ENCODE data around the gene HEY2. TPM values are rescaled to one million over a fixed set of nuclear protein-coding genes. Genes with fewer than 3 reads are reported as not detected.
"Not testable (repeated sequence)": the region's sequence is repeated elsewhere in the genome, so short reads cannot be mapped to it uniquely, and the experiment has no call there.

Gene HEY2
- total RNA-seq, 1 experiment from 2014 or later = not detected

DNA sequence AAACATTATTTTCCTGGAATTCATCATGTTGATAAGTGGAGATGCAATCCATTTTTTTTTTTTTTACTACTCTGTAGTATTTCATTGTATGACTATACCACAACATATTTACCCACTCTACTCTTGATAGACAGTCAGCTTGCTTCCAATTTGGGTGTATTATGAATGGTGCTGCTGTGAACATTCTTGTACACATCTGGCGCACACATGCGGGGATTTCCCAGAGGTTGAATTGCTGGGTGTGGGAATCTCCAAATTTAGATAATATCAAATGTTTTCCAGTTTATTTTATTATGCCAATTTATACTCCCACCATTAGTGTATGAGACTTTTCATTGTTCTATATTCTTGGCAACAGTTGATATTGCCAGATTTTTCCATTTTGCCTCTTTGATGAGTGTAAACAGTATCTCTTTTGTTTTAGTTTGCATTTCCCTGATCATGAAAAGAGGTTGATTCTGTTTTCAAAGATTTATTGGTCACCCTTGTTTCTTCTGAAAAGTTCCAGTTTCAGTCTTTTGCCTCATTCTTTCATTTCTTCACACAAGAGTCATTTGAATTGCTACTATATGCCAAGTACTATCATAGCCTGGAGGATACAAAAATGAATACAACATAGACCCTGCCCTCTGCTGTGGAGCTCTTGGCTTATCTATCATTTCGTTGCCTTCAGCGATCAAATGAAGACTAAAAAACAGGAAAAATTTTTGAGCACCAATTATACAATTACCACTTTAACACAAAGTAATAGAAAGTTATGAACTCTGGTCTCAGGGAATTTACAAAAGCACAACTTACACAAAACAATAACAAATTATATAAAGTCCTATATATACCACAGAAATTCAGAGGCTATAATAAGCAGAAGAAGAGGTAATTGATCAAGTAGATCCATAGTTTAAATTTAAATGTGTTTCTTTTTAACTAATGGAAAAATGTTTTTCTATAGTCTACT, 24.2 kb downstream of the HEY2 start:
- no peak for ATAC-seq
- peaks cover 21% of the 10 kb centered on the region for H3K27me3 ChIP-seq (ENCODE audit: control insufficient read depth, insufficient read depth, low read length)
- POLR2A ChIA-PET = no interaction called here
- TF ChIP-seq TCF7L2 (IDR thresholded peaks at IDR 0.05; ENCODE audit: low read depth, low read length) (no peak), SIN3A (IDR thresholded peaks at IDR 0.05; ENCODE audit: borderline replicate concordance, insufficient read depth, low read depth, low read length) (no peak), POLR2AphosphoS5 (IDR thresholded peaks at IDR 0.05; ENCODE audit: low read depth, low read length) (no peak)
- TF ChIP-seq, protein P1, sequence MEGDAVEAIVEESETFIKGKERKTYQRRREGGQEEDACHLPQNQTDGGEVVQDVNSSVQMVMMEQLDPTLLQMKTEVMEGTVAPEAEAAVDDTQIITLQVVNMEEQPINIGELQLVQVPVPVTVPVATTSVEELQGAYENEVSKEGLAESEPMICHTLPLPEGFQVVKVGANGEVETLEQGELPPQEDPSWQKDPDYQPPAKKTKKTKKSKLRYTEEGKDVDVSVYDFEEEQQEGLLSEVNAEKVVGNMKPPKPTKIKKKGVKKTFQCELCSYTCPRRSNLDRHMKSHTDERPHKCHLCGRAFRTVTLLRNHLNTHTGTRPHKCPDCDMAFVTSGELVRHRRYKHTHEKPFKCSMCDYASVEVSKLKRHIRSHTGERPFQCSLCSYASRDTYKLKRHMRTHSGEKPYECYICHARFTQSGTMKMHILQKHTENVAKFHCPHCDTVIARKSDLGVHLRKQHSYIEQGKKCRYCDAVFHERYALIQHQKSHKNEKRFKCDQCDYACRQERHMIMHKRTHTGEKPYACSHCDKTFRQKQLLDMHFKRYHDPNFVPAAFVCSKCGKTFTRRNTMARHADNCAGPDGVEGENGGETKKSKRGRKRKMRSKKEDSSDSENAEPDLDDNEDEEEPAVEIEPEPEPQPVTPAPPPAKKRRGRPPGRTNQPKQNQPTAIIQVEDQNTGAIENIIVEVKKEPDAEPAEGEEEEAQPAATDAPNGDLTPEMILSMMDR (IDR thresholded peaks at IDR 0.05) = no peak
- TF ChIP-seq, protein P2, sequence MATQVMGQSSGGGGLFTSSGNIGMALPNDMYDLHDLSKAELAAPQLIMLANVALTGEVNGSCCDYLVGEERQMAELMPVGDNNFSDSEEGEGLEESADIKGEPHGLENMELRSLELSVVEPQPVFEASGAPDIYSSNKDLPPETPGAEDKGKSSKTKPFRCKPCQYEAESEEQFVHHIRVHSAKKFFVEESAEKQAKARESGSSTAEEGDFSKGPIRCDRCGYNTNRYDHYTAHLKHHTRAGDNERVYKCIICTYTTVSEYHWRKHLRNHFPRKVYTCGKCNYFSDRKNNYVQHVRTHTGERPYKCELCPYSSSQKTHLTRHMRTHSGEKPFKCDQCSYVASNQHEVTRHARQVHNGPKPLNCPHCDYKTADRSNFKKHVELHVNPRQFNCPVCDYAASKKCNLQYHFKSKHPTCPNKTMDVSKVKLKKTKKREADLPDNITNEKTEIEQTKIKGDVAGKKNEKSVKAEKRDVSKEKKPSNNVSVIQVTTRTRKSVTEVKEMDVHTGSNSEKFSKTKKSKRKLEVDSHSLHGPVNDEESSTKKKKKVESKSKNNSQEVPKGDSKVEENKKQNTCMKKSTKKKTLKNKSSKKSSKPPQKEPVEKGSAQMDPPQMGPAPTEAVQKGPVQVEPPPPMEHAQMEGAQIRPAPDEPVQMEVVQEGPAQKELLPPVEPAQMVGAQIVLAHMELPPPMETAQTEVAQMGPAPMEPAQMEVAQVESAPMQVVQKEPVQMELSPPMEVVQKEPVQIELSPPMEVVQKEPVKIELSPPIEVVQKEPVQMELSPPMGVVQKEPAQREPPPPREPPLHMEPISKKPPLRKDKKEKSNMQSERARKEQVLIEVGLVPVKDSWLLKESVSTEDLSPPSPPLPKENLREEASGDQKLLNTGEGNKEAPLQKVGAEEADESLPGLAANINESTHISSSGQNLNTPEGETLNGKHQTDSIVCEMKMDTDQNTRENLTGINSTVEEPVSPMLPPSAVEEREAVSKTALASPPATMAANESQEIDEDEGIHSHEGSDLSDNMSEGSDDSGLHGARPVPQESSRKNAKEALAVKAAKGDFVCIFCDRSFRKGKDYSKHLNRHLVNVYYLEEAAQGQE (IDR thresholded peaks at IDR 0.05; ENCODE audit: insufficient read depth in 1 of 2, low read depth in 2 of 2, low read length in 1 of 2) = no peak
- BruUV-seq (replicated peaks) = no TSS peak
- no peak for DNase-seq (ENCODE audit: low read depth, low spot score)
- H3K9me3 ChIP-seq (ENCODE audit: control insufficient read depth, insufficient read depth, low read depth, low read length) = no peaks in the 10 kb centered on the region
- H3K4me3 ChIP-seq (ENCODE audit: low read depth in 2 of 2, low read length in 2 of 2) = no peak overlapping the region
- H3K36me3 ChIP-seq (ENCODE audit: control insufficient read depth, insufficient read depth, low read length) = no peaks in the 10 kb centered on the region
- no peaks in the 10 kb centered on the region for H3K4me1 ChIP-seq (ENCODE audit: control insufficient read depth, insufficient read depth, low read length)
- CTCF ChIA-PET = no interaction called here
- in situ Hi-C loops (cut with HindIII; ENCODE audit: low pct_unique_long_range_greater_than_20kb, low sequenced_read_pairs) (no loop called here), intact Hi-C loops (cut with micrococcal nuclease; ENCODE audit: unreplicated experiment) (no loop called here)
- no peak overlapping the region for H3K27ac ChIP-seq (ENCODE audit: low read length)

DNA sequence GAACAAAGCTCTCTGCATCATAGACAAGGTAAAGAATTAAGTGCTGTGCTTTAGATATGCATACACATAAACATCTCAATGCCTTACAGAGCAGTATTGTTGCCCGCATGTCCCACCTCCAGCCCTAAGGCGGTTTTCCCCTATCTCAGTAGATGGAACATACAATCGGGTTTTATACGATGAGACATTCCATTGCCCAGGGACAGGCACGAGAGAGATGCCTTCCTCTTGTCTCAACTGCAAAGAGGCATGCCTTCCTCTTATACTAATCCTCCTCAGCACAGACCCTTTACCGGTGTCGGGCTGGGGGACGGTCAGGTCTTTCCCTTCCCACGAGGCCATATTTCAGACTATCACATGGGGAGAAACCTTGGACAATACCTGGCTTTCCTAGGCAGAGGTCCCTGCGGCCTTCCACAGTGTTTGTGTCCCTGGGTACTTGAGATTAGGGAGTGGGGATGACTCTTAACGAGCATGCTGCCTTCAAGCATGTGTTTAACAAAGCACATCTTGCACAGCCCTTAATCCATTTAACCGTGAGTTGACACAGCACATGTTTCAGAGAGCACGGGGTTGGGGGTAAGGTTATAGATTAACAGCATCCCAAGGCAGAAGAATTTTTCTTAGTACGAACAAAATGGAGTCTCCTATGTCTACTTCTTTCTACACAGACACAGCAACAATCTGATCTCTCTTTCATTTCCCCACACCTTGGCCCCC, 26.8 kb downstream of the HEY2 start:
- BruUV-seq (replicated peaks); H3K4me3 ChIP-seq (ENCODE audit: low read depth in 2 of 2, low read length in 2 of 2); in situ Hi-C loops (cut with HindIII; ENCODE audit: low pct_unique_long_range_greater_than_20kb, low sequenced_read_pairs); intact Hi-C loops (cut with micrococcal nuclease; ENCODE audit: unreplicated experiment); ATAC-seq; H3K27ac ChIP-seq (ENCODE audit: low read length); CTCF ChIA-PET; H3K36me3 ChIP-seq (ENCODE audit: control insufficient read depth, insufficient read depth, low read length); DNase-seq (ENCODE audit: low read depth, low spot score); H3K4me1 ChIP-seq (ENCODE audit: control insufficient read depth, insufficient read depth, low read length); H3K9me3 ChIP-seq (ENCODE audit: control insufficient read depth, insufficient read depth, low read depth, low read length); POLR2A ChIA-PET: not testable (repeated sequence)
- peaks cover 21% of the 10 kb centered on the region for H3K27me3 ChIP-seq (ENCODE audit: control insufficient read depth, insufficient read depth, low read length)
